Measurements from ENCODE around the gene POLR2L.

DNA sequence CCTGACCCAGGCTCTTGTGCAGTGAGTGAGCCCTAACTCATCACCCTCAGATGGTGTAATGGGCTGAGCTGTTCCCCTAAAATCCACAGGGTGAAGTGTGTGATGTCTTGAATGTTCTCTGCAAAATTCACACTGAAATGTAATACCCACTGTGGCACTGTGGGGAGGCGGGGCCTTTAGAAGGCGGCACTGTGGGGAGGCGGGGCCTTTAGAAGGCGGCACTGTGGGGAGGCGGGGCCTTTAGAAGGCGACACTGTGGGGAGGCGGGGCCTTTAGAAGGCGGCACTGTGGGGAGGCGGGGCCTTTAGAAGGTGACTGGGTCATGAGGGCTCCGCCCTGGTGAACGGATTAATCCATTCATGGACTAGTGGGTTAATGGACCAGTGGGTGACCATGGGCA lies 35.2 kb upstream of the POLR2L start:
- TF ChIP-seq, protein P1, sequence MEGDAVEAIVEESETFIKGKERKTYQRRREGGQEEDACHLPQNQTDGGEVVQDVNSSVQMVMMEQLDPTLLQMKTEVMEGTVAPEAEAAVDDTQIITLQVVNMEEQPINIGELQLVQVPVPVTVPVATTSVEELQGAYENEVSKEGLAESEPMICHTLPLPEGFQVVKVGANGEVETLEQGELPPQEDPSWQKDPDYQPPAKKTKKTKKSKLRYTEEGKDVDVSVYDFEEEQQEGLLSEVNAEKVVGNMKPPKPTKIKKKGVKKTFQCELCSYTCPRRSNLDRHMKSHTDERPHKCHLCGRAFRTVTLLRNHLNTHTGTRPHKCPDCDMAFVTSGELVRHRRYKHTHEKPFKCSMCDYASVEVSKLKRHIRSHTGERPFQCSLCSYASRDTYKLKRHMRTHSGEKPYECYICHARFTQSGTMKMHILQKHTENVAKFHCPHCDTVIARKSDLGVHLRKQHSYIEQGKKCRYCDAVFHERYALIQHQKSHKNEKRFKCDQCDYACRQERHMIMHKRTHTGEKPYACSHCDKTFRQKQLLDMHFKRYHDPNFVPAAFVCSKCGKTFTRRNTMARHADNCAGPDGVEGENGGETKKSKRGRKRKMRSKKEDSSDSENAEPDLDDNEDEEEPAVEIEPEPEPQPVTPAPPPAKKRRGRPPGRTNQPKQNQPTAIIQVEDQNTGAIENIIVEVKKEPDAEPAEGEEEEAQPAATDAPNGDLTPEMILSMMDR (IDR thresholded peaks at IDR 0.05): no peak
- TF ChIP-seq POLR2A (IDR thresholded peaks at IDR 0.05): no peak

Measured in body of pancreas (tissue), 4 donors.